AG04450 (cell line): ENCODE data around the gene SCP2D1. TPM values are rescaled to one million over a fixed set of nuclear protein-coding genes. Genes with fewer than 3 reads are reported as not detected.

ENCODE experiments used
- CTCF ChIA-PET: fragments of 300-600, 350-600 bp; formaldehyde crosslinking; extraction: SDS; loops from one replicate; lab custom pipeline; 2022; ENCODE audit warnings: antibody characterized with exemption, inconsistent platforms; lab: Charles Lee
- POLR2A ChIA-PET: fragments of 350-600 bp; formaldehyde crosslinking; extraction: SDS; loops from one replicate; lab custom pipeline; 2021; ENCODE audit warnings: antibody characterized with exemption, inconsistent platforms; lab: Yijun Ruan, JAX
- DNase-seq: peaks from one replicate; pipeline ENCODE4 v3.0.0-alpha.2; 2011; ENCODE audit warnings: low read depth, low spot score
- H3K27ac ChIP-seq: one replicate; pipeline ENCODE4 v1.5.1; 2012; ENCODE audit warnings: low read depth, low read length, control low read depth
- H3K27me3 ChIP-seq: one replicate; pipeline ENCODE4 v1.6.0; 2012; ENCODE audit warnings: low read length; ENCODE audit not compliant: control insufficient read depth, insufficient read depth
- H3K4me3 ChIP-seq: 2 replicates; pipeline ENCODE4 v1.5.1; 2011; ENCODE audit warnings: mild to moderate bottlenecking, low read depth, low read length, control low read depth
- H3K9me3 ChIP-seq: 2 replicates; pipeline ENCODE4 v1.5.1; 2012; ENCODE audit warnings: low read length; ENCODE audit not compliant: control insufficient read depth, insufficient read depth
- polyA minus RNA-seq: library from RNA; depleted of rRNA, polyadenylated mRNA; stranded (reverse); fragments of >200 nt; gene quantifications from 2 replicates; pipeline ENCODE4 v1.2.3, GENCODE V29; 2011; rRNA and poly(A)+ RNA removed
- polyA plus RNA-seq: library from polyadenylated mRNA; depleted of rRNA; stranded (reverse); fragments of >200 nt; gene quantifications from 2 replicates; pipeline ENCODE4 v1.2.3, GENCODE V29; 2011; rRNA removed
- TF ChIP-seq, protein P1 (sequence below): IDR thresholded peaks from 2 replicates; pipeline ENCODE4 v1.5.1; 2011; ENCODE audit warnings: low read depth, low read length, control low read depth, inconsistent platforms

Gene SCP2D1
- not detected in 2 replicates for polyA plus RNA-seq
- not detected in 2 replicates for polyA minus RNA-seq

DNA sequence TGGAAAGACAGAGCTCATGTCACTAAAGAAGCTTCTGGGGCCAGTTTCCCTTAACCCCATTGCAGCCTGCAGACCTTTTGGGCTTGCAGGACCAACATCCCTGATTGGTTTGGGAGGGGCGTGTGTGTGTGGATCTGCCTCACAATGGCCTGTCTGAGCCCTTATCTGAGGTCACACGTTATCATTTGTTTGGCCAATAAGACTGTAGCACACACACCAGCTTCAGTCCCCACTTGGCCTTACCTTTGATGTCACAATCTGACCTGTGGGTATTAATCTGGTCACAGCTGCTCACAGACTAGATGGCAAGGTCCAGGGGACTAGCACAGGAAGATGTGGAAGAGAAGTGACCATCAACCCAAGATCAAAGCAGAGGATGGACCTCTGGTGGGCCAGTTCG, at the start of gene SCP2D1:
Gene SCP2D1, plus strand, starts transcription at position 301 of the 400 bp plus-strand sequence. Its CDS starts 33 bp downstream, at position 334.
- no peak for DNase-seq
- H3K27ac ChIP-seq: no peak within 1 kb of the TSS
- ChIA-PET CTCF (no interaction called here), POLR2A (no interaction called here)
- H3K4me3 ChIP-seq: no peak within 1 kb of the TSS
- TF ChIP-seq, protein P1, sequence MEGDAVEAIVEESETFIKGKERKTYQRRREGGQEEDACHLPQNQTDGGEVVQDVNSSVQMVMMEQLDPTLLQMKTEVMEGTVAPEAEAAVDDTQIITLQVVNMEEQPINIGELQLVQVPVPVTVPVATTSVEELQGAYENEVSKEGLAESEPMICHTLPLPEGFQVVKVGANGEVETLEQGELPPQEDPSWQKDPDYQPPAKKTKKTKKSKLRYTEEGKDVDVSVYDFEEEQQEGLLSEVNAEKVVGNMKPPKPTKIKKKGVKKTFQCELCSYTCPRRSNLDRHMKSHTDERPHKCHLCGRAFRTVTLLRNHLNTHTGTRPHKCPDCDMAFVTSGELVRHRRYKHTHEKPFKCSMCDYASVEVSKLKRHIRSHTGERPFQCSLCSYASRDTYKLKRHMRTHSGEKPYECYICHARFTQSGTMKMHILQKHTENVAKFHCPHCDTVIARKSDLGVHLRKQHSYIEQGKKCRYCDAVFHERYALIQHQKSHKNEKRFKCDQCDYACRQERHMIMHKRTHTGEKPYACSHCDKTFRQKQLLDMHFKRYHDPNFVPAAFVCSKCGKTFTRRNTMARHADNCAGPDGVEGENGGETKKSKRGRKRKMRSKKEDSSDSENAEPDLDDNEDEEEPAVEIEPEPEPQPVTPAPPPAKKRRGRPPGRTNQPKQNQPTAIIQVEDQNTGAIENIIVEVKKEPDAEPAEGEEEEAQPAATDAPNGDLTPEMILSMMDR: no peak
- H3K27me3 ChIP-seq: no peaks in the 10 kb centered on the region
- H3K9me3 ChIP-seq: no peaks in the 10 kb centered on the region

DNA sequence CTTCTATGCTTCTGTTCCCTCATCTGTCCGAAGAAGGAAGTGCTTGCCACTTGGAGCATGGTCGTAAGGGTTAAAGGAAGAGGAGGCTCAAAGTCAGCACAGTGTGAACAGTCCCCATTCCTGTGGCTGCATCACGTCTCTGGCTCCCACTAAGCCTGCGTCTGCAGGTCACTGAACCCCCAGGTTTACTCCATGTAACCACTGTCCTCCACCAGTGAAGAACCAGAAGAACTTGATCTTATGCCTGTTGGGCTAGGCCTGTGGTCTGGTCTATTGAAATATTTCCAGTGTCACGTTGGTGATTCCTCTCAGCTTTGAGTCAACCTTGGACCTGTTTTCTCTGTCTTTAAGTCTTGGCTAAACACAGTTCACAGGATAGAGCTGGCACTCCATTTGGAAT, 45.9 kb upstream of the SCP2D1 start:
- CTCF ChIA-PET: no interaction called here
- DNase-seq: no peak
- no peaks in the 10 kb centered on the region for H3K27me3 ChIP-seq
- H3K4me3 ChIP-seq: no peak overlapping the region
- no peaks in the 10 kb centered on the region for H3K9me3 ChIP-seq
- POLR2A ChIA-PET: no interaction called here
- no peak overlapping the region for H3K27ac ChIP-seq
- TF ChIP-seq, protein P1: no peak

DNA sequence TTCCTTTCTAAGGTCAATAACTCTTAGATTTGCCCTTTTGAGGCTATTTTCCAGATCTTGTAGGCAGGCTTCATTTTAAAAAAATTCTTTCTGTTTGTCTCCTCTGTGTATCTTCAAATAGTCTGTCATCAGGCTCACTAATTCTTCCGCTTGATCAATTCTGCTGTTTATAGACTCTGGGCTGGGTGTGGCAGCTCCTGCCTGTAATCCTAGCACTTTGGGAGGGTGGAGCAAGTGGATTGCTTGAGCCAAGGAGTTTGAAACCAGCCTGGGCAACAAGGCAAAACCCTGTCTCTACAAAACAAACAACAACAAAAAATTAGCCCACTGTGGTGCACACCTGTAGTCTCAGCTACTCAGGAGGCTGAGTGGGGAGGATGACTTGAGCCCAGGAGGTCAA, 40.0 kb upstream of the SCP2D1 start:
- no peaks in the 10 kb centered on the region for H3K9me3 ChIP-seq
- no peak for DNase-seq
- H3K27ac ChIP-seq: no peak overlapping the region
- ChIA-PET POLR2A (no interaction called here), CTCF (no interaction called here)
- no peaks in the 10 kb centered on the region for H3K27me3 ChIP-seq
- H3K4me3 ChIP-seq: no peak overlapping the region
- TF ChIP-seq, protein P1: no peak

DNA sequence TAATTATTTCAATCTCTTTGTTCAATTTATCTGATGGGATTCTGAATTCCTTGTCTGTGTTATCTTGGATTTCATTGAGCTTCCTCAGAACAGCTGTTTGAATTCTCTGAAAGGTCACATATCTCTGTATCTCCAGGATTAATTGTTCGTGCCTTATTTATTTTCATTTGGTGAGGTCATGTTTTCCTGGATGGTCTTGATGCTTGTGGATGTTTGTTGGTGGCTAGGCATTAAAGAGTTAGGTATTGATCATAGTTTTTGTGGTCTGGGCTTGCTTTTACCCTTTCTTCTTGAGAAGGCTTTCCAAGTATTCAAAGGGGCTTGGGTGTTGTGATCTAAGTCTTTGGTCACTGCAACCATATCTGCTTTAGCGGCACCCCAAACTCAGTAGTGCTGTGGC, 39.4 kb upstream of the SCP2D1 start:
- TF ChIP-seq, protein P1: no peak
- H3K27ac ChIP-seq: no peak overlapping the region
- no peak overlapping the region for H3K4me3 ChIP-seq
- DNase-seq: no peak
- ChIA-PET CTCF (no interaction called here), POLR2A (no interaction called here)
- no peaks in the 10 kb centered on the region for H3K27me3 ChIP-seq
- no peaks in the 10 kb centered on the region for H3K9me3 ChIP-seq

DNA sequence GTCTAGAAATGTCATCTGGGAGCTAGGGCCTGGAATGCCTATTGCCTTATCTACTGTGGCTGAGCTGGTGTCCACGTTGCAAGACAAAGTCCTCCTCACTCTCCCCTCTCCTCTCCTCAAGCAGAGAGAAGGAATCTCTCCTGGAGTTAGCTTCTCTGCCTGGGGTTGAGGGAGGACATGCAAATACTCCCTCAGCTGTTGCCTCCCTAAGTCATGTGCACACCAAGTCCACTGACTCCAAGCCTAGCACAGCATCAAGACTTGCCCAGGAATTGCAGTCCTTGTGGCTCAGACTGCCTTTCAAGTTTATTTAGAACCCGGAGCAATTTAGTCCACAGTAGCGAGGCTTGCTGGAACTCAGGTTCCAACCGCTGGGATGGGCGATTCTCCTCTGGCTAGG, 38.0 kb upstream of the SCP2D1 start:
- TF ChIP-seq, protein P1: no peak
- no peak for DNase-seq
- Histone ChIP-seq H3K27me3 (no peaks in the 10 kb centered on the region), H3K4me3 (no peak overlapping the region), H3K9me3 (no peaks in the 10 kb centered on the region), H3K27ac (no peak overlapping the region)
- POLR2A ChIA-PET: no interaction called here
- CTCF ChIA-PET: no interaction called here
